ENCODE measurements around the gene KDM4C. TPM values are rescaled to one million over a fixed set of nuclear protein-coding genes. Genes with fewer than 3 reads are reported as not detected.

KDM4C gene
- polyA plus RNA-seq, 2 of the 4 experiments (the other 2 are of a cell fraction): 9.6 to 15.6 TPM

DNA sequence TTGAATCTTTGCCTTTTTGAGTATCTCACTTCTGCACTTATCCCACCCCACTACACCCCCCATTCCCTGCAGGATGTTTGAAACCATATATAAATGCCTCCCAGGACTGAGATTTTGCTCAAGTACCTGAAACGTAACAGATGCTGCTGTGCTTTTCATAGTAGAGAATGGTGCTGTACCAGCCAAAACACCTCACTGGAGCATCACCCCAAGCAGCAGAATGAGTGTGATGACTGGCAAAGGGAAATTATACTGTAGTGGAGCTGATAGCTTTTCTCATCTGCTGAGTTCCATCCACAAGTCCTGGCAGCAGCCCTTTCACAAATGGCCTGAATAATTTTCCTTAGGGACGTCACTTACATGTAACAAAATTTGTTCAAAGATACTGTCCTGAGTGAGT is 246.1 kb downstream of the KDM4C start (continued):
- TF ChIP-seq, protein P1, sequence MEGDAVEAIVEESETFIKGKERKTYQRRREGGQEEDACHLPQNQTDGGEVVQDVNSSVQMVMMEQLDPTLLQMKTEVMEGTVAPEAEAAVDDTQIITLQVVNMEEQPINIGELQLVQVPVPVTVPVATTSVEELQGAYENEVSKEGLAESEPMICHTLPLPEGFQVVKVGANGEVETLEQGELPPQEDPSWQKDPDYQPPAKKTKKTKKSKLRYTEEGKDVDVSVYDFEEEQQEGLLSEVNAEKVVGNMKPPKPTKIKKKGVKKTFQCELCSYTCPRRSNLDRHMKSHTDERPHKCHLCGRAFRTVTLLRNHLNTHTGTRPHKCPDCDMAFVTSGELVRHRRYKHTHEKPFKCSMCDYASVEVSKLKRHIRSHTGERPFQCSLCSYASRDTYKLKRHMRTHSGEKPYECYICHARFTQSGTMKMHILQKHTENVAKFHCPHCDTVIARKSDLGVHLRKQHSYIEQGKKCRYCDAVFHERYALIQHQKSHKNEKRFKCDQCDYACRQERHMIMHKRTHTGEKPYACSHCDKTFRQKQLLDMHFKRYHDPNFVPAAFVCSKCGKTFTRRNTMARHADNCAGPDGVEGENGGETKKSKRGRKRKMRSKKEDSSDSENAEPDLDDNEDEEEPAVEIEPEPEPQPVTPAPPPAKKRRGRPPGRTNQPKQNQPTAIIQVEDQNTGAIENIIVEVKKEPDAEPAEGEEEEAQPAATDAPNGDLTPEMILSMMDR (IDR thresholded peaks at IDR 0.05): no peak
- TF ChIP-seq RARB (CRISPR knock-in tag; IDR thresholded peaks at IDR 0.05) (no peak), MAFK (IDR thresholded peaks at IDR 0.05; ENCODE audit: partially characterized antibody) (no peak), RFX5 (IDR thresholded peaks at IDR 0.05) (no peak), ESRRA (IDR thresholded peaks at IDR 0.05; ENCODE audit: borderline replicate concordance, low read length) (no peak)

DNA sequence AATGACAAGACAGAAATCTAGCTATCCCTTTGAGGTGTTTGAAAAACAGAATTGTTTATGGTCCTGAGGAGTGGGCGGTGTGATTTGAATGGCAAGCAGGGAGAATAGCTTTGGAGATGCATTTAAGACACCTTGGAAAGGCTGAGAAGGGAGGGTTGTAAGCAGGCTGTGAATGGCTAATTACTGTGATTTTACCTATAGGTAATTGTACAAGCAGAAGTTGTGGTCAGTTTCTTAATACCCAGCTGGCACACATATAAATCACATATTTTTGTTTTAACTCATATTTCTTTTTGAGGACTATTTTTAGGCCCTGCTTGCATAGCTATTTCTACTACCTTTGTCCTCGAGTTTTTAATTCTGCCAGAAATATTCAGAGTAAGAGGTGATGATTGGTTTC is 248.6 kb downstream of the KDM4C start:
- Histone ChIP-seq H3K4me3 (no peak overlapping the region), H3K4me2 (no peak overlapping the region), H3K4me1 (no peaks in the 10 kb centered on the region), H3K27ac (no peak overlapping the region), H3K9me3 (no peaks in the 10 kb centered on the region)
- ChIA-PET CTCF (no interaction called here), POLR2A (no interaction called here)
- no peak for TF ChIP-seq EHMT2 (IDR thresholded peaks at IDR 0.05; ENCODE audit: low read depth)
- no peak for TF ChIP-seq GATA3 (IDR thresholded peaks at IDR 0.05; ENCODE audit: borderline replicate concordance)
- no peak for TF ChIP-seq JUN (IDR thresholded peaks at IDR 0.05)
- TF ChIP-seq KDM1A (IDR thresholded peaks at IDR 0.05; ENCODE audit: low read depth): no peak
- TF ChIP-seq, protein P2, sequence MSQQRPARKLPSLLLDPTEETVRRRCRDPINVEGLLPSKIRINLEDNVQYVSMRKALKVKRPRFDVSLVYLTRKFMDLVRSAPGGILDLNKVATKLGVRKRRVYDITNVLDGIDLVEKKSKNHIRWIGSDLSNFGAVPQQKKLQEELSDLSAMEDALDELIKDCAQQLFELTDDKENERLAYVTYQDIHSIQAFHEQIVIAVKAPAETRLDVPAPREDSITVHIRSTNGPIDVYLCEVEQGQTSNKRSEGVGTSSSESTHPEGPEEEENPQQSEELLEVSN (IDR thresholded peaks at IDR 0.05; ENCODE audit: borderline replicate concordance, low read depth): no peak
- no peak for TF ChIP-seq FOXS1 (CRISPR knock-in tag; IDR thresholded peaks at IDR 0.05)
- no peak for TF ChIP-seq MAFK (IDR thresholded peaks at IDR 0.05; ENCODE audit: partially characterized antibody)
- TF ChIP-seq PHF8 (IDR thresholded peaks at IDR 0.05; ENCODE audit: borderline replicate concordance, low read depth): no peak
- TF ChIP-seq CEBPB (IDR thresholded peaks at IDR 0.05): no peak
- ATAC-seq (no peak), FAIRE-seq (no peak), DNase-seq (ENCODE audit: low read depth in 1 of 2, low spot score in 1 of 2) (no peak)
- 75% methylated on average over 2 of the region's 2 CpGs for WGBS (ENCODE audit: missing lambda C conversion rate)

DNA sequence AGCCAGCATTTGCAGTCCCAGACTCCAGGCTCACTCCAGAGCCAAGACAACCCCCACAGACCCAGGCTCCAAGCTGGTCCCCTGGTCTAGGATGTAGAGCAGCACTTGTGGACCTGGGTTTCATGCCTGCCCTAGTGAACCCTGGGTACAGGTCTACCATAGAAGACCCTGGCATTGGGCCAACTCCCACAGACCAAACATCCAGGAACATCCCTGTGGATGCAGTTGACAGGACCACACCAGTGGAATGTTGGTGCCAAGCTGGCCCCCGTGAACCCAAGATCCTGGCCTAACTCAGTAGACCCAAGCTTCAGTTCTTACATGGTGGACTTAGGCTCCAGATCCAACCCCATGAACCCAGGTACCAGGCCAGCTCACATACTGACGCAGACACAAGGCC is 250.6 kb downstream of the KDM4C start:
- ChIA-PET CTCF (no interaction called here), POLR2A (no interaction called here)
- TF ChIP-seq PHF8 (IDR thresholded peaks at IDR 0.05; ENCODE audit: borderline replicate concordance, low read depth) (no peak), EP300 (IDR thresholded peaks at IDR 0.05) (no peak), FOSB (CRISPR knock-in tag; IDR thresholded peaks at IDR 0.05) (no peak), ZNF302 (CRISPR knock-in tag; IDR thresholded peaks at IDR 0.05) (no peak), HOXA7 (CRISPR knock-in tag; IDR thresholded peaks at IDR 0.05) (no peak), EHMT2 (IDR thresholded peaks at IDR 0.05; ENCODE audit: low read depth) (no peak), JUN (IDR thresholded peaks at IDR 0.05) (no peak)
- TF ChIP-seq, protein P3, sequence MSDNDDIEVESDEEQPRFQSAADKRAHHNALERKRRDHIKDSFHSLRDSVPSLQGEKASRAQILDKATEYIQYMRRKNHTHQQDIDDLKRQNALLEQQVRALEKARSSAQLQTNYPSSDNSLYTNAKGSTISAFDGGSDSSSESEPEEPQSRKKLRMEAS (IDR thresholded peaks at IDR 0.05): no peak
- TF ChIP-seq, protein P1 (IDR thresholded peaks at IDR 0.05): no peak
- TF ChIP-seq, protein P4, sequence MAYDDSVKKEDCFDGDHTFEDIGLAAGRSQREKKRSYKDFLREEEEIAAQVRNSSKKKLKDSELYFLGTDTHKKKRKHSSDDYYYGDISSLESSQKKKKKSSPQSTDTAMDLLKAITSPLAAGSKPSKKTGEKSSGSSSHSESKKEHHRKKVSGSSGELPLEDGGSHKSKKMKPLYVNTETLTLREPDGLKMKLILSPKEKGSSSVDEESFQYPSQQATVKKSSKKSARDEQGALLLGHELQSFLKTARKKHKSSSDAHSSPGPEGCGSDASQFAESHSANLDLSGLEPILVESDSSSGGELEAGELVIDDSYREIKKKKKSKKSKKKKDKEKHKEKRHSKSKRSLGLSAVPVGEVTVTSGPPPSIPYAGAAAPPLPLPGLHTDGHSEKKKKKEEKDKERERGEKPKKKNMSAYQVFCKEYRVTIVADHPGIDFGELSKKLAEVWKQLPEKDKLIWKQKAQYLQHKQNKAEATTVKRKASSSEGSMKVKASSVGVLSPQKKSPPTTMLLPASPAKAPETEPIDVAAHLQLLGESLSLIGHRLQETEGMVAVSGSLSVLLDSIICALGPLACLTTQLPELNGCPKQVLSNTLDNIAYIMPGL (CRISPR knock-in tag; IDR thresholded peaks at IDR 0.05; ENCODE audit: borderline replicate concordance): no peak
- H3K9me3 ChIP-seq: no peaks in the 10 kb centered on the region
- no peak overlapping the region for H3K27ac ChIP-seq
- no peak overlapping the region for H3K4me2 ChIP-seq
- no peak overlapping the region for H3K4me3 ChIP-seq
- DNase-seq (ENCODE audit: low read depth in 1 of 2, low spot score in 1 of 2) (no peak), ATAC-seq (no peak), FAIRE-seq (no peak)
- 50% methylated on average over 2 of the region's 2 CpGs for WGBS (ENCODE audit: missing lambda C conversion rate)
- H3K4me1 ChIP-seq: no peaks in the 10 kb centered on the region

Measured in A549 (cell line).